GM12872 (cell line): ENCODE data around the gene POMP.

Experiments used
- TF ChIP-seq, protein P1 (sequence below): IDR thresholded peaks from 3 replicates; pipeline ENCODE4 v1.5.1; 2011; ENCODE audit warnings: low read depth, mild to moderate bottlenecking, low read length, moderate library complexity; ENCODE audit not compliant: insufficient read depth

Gene POMP

DNA sequence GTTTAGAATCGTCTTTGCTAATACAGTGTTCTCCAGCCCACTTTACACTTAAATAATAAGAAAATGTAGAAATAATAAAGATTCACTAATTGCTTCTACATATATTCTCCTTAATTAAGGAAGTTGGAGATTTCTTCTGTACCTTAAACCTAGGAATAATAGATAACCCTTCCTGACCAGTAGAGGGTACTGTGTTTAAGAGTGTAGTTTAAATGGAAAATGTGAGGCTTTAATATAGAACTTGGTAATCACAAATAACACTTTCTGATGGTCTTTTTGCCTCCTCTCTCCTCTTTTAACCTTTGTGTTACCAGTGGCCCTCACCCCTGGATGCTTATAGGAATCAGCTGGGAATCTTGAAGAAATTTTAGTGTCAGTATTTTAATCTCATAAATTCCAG is 20.7 kb downstream of the POMP start:
- TF ChIP-seq, protein P1, sequence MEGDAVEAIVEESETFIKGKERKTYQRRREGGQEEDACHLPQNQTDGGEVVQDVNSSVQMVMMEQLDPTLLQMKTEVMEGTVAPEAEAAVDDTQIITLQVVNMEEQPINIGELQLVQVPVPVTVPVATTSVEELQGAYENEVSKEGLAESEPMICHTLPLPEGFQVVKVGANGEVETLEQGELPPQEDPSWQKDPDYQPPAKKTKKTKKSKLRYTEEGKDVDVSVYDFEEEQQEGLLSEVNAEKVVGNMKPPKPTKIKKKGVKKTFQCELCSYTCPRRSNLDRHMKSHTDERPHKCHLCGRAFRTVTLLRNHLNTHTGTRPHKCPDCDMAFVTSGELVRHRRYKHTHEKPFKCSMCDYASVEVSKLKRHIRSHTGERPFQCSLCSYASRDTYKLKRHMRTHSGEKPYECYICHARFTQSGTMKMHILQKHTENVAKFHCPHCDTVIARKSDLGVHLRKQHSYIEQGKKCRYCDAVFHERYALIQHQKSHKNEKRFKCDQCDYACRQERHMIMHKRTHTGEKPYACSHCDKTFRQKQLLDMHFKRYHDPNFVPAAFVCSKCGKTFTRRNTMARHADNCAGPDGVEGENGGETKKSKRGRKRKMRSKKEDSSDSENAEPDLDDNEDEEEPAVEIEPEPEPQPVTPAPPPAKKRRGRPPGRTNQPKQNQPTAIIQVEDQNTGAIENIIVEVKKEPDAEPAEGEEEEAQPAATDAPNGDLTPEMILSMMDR: peak; percentile 23; the same call in 1 of the 3 replicates

DNA sequence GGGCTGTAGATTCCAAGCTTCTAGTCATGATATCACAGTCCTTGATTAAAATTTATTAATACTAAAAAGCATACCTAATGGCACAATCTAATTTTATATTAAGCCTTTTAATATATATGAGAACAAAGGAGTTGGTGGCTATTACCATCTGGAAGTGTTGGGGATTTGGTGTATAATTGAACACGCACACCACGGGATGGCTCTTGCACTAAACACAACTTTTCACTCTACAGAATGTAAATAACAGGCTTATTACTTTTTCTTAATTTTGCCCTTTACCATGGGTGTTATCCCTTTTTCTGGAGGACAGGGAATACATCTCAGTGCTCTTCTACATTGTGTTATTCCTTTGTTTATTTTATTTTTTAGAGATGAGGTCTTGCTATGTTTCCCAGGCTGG is 21.6 kb downstream of the POMP start:
- TF ChIP-seq, protein P1: no peak

DNA sequence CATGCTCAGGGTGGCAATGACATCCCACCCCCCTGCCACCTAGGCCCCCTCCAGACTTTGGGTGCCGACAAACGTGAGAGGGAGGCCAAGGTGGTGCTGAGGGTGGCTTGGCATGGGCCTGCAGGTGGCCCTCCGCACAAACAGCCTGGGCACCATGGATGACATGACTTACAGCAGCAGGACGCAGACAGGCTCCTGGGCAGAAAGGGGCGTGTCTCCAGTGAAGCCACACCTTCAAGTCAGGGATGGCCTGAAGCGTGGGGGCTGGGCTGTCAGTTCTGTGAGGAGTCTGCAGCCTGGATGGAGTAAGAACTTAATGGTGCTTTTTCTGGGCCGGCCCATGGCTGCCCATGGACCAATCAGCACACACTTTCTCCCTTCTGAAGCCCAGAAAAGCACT is 25.3 kb downstream of the POMP start:
- TF ChIP-seq, protein P1: no peak

DNA sequence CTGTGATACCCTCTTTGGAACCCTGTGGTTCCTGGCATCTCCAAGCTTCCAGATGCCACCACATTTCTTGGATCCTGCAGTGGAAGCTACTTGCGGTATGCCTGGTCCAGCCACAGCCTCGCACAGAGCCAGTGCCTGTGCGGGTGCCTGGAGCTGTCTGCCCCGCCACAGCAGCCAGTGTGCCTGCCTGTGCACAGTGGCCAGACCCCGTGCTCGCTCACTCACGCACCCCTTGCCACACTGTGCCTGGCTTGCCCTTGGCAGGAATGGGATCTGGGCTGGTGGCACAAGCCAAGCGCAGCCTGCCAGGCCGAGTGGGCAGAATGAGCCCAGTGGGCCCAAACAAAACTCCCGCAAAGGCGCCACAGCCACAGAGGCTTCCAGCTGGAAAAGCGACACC is 26.2 kb downstream of the POMP start:
- TF ChIP-seq, protein P1: no peak

DNA sequence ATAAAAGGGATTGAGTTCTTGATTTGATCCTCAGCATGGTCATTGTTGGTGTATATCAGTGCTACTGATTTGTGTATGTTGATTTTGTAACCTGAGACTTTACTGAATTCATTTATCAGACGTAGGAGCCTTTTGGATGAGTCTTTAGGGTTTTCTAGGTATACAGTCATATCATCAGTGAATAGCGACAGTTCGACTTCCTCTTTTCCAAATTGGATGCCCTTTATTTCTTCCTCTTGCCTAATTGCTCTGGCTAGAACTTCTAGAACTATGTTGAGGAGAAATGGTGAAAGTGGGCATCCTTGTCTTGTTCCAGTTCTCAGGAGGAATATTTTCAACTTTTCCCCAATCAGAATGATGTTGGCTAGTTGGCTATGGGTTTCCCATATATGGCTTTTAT is 27.0 kb downstream of the POMP start:
- TF ChIP-seq, protein P1: no peak

- TF ChIP-seq, protein P1: no peak
Measured at GRCh38 chr13:28697441-28697840, 38.5 kb downstream of the POMP start.

DNA sequence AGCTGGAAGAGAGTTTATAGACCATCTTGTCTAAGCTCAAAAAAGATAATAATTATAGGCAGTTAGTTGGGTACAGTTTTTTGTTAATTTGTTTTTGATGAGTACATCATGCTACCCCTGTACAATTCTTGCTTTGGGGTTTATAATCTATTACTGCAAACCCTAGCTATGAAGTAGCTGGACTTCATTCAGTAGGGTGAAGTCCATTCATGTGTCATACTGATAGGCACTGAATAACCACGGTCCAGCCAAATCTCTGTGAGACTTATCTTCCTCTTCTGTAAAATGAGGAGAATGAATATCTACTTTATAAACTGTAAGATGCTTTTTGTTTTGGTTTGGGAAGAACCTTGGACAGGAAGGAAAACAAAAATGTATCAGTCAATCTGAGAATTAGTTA is 40.3 kb downstream of the POMP start:
- TF ChIP-seq, protein P1: no peak

- TF ChIP-seq, protein P1: no peak
Measured at GRCh38 chr13:28704282-28704681, 45.4 kb downstream of the POMP start.
